AG10803 (cell line): Measurements from ENCODE around the gene DAGLB.
"Not testable (repeated sequence)": the region's sequence is repeated elsewhere in the genome, so short reads cannot be mapped to it uniquely, and the experiment has no call there.

Experiments used
- DNase-seq: peaks from one replicate; pipeline ENCODE4 v3.0.0; 2010; ENCODE audit warnings: low read depth
- H3K4me3 ChIP-seq: 2 replicates; pipeline ENCODE4 v1.5.1; 2011; ENCODE audit warnings: mild to moderate bottlenecking, low read length, control low read depth
- TF ChIP-seq, protein P1 (sequence below): conservative IDR thresholded peaks from 2 replicates; pipeline ENCODE4 v1.5.1; 2011; ENCODE audit warnings: mild to moderate bottlenecking, low read length, control low read depth, inconsistent platforms

DAGLB gene

DNA sequence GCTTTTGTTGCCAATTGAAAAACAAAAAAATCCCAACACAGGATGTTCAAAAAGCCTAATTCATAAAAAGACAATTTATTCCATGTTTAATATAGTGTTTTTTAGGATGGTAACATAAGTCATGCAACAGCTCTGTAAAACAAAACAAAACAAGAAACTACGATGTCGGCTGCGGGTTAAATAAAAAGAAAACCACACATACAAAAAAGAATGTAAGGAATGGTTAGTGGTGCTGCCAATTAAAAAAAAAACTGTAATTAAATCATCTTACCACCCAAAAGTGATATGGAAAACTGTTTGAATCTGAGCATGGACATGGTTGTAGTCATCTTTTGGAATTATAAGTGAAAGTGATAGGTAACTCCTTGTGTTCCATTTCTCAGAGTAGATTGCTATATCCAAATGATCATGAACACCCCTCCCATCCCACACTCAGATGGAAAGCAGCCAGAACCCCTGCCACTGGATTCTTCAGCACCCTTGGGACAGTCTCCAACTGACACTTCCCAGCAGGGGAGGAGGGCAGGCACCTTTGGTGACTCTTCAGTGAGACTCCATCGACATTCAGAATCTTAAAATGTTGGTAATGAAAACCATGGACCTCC, 14.3 kb upstream of the DAGLB start:
- TF ChIP-seq, protein P1, sequence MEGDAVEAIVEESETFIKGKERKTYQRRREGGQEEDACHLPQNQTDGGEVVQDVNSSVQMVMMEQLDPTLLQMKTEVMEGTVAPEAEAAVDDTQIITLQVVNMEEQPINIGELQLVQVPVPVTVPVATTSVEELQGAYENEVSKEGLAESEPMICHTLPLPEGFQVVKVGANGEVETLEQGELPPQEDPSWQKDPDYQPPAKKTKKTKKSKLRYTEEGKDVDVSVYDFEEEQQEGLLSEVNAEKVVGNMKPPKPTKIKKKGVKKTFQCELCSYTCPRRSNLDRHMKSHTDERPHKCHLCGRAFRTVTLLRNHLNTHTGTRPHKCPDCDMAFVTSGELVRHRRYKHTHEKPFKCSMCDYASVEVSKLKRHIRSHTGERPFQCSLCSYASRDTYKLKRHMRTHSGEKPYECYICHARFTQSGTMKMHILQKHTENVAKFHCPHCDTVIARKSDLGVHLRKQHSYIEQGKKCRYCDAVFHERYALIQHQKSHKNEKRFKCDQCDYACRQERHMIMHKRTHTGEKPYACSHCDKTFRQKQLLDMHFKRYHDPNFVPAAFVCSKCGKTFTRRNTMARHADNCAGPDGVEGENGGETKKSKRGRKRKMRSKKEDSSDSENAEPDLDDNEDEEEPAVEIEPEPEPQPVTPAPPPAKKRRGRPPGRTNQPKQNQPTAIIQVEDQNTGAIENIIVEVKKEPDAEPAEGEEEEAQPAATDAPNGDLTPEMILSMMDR = no peak
- no peak overlapping the region for H3K4me3 ChIP-seq
- peak; percentile 65 for DNase-seq

DNA sequence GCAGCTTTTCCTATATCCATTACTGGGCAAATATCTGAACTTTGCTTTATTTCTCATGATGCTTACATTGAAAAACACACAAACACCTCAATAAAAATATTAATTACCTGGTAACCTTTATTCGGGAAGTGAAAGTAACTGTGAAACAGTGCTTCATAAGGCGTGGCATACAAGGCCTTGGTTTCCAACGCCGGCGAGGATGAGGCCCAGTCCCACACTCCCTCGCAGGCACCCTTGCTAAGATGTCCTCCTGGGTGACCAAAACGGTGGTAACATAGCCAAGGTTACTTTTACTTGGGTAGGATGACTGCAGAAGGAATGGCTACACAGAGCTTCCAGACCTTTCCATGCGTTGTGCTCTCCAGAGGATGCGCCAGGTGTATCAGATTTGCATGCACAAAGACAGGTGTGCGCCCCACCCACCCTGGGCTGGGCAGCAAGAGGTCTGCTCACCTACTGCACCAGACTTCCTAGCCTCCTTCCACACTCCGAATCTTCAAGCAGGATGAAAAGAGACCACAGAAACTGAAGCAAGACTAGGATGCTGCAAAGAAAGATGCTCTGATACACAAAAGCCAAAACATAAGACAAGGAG, 13.3 kb upstream of the DAGLB start:
- no peak for DNase-seq
- no peak overlapping the region for H3K4me3 ChIP-seq
- TF ChIP-seq, protein P1 = no peak

DNA sequence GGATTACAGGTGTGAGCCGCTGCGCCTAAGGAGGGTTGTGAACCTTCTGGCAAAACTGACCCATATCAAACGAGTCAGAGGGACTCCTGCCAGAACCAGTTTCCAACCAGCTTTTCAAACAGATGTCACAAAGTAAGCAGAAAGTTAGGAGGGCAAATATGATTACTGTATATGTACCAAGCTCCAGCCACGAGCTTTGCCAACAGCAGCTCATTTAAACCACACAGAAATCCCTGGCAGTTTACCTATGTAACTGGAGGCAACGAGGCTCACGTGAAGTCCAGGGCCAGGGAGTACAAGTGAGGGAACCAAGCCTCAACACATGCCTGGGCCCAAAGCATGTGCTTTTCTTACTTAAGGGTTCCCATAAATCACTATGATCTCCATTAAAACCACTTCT, 12.5 kb upstream of the DAGLB start:
- DNase-seq = no peak
- TF ChIP-seq, protein P1 = no peak
- H3K4me3 ChIP-seq = no peak overlapping the region

DNA sequence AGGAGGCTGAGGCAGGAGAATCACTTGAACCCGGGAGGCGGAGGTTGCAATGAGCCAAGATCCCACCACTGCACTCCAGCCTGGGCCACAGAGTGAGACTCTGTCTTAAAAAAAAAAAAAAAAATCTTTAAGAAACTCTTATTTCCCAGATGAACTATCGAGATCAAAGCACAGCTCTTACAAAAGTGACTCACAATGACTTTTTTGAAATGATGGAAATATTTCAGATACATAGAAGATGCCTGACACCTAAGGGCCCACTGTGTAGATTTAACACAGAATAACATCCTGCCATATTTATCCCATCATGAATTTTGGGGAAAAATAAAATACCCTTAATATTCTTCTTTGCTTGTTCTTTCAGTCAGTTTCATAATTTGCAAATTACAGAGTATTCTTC, 10.9 kb upstream of the DAGLB start:
- not testable (repeated sequence) for H3K4me3 ChIP-seq, DNase-seq

DNA sequence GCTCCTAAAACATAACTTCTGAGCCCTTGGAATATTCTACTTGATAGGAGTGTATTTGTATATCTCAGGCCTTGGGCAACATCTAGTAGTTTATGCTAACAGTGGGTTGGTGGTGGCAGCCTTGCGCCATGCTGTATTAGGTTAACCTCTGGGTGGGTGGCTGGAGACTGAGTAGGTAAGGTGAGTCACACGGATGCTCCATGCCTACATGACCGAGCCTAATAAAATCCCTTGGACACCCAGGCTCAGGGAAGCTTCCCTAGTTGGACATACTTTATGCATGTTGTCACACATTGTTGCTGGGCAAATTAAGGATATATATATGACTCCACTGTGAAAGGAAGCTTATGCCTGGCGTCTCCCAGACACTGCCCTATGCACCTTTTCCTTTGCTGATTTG, 6.0 kb upstream of the DAGLB start:
- H3K4me3 ChIP-seq = no peak overlapping the region
- TF ChIP-seq, protein P1 = no peak
- DNase-seq = peak; percentile 83

DNA sequence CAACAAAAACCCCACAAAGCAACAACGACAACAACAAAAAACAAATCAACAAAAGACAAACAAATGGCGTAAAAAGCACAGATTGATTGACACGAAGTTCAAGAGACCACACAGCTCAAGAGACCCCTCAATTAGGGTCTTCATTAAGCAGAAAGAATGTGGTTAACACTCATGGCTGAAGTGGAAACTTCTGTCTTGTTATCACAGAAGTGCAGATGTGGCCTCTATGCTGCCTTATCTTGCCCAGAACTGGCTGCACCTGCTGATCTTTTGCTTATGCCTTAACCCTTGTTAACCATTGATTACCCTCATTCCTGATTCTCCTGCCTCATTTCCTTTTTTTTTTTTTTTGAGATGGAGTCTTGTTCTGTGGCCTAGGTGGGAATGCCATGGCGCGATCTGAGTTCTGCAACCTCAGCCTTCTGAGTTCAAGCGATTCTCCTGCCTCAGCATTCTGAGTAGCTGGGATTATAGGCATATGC, 3.5 kb upstream of the DAGLB start:
- no peak overlapping the region for H3K4me3 ChIP-seq
- no peak for DNase-seq
- TF ChIP-seq, protein P1 = no peak

DNA sequence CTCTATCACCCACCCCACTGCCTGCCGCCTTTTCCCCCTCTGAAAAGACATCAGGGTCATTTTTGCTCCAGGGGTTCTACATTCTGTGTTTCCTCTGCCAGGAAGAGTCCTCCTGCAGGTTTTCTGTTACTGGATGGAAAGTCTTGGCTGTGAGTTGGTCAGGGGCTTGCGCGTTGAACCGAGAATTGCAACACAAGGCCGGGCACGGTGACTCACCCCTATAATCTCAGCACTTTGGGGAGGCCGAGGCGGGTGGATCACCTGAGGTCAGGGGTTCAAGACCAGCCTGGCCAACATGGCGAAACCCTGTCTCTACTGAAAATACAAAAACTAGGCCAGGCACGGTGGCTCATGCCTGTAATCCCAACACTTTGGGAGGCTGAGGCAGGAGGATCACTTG, 2.8 kb upstream of the DAGLB start:
- DNase-seq, H3K4me3 ChIP-seq: not testable (repeated sequence)

DNA sequence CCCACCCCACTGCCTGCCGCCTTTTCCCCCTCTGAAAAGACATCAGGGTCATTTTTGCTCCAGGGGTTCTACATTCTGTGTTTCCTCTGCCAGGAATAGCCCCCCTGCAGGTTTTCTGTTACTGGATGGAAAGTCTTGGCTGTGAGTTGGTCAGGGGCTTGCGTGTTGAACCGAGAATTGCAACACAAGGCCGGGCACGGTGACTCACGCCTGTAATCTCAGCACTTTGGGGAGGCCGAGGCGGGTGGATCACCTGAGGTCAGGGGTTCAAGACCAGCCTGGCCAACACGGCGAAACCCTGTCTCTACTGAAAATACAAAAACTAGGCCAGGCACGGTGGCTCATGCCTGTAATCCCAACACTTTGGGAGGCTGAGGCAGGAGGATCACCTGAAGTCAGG, 2.1 kb upstream of the DAGLB start:
- not testable (repeated sequence) for DNase-seq, H3K4me3 ChIP-seq
